Kidney (tissue), 14 donors: ENCODE results near the gene PKNOX2. TPM values are rescaled to one million over a fixed set of nuclear protein-coding genes. Genes with fewer than 3 reads are reported as not detected.
A peak's percentile ranks its signal among the peaks of the same experiment; 100 is the strongest.

ENCODE experiments used
- DNase-seq, 5 donors: peaks; one replicate each; pipeline ENCODE4 v3.0.0-alpha.2; 2013 to 2020
- FAIRE-seq: peaks from 2 replicates; lab custom pipeline; 2012; peaks lifted over from hg19 to GRCh38; lab: Jason Lieb, UNC
- H3K27ac ChIP-seq, 2 donors: one replicate each; pipeline ENCODE4 v1.7.0; 2013; ENCODE audit warnings: low read depth in 2 of 2, low read length in 2 of 2, inconsistent platforms in 1 of 2
- H3K27me3 ChIP-seq: one replicate; pipeline ENCODE4 v1.7.1; 2013; ENCODE audit warnings: low read length, inconsistent platforms; ENCODE audit not compliant: control insufficient read depth, insufficient read depth
- H3K36me3 ChIP-seq, 3 donors: one replicate each; pipeline versions ENCODE4 v1.7.0 to v1.7.1; 2013; ENCODE audit warnings: low read length in 3 of 3, control low read depth in 1 of 3, inconsistent platforms in 1 of 3; ENCODE audit not compliant: insufficient read depth in 3 of 3, control insufficient read depth in 2 of 3
- H3K4me1 ChIP-seq, 3 donors: one replicate each; pipeline versions ENCODE4 v1.7.0 to v1.7.1; 2013; ENCODE audit warnings: low read length in 3 of 3, inconsistent platforms in 1 of 3, low read depth in 1 of 3; ENCODE audit not compliant: control insufficient read depth in 2 of 3, insufficient read depth in 2 of 3
- H3K4me3 ChIP-seq, 3 donors: one replicate each; pipeline versions ENCODE4 v1.7.0 to v1.8.1; 2013; ENCODE audit warnings: low read length in 3 of 3, control low read depth in 1 of 3, inconsistent platforms in 1 of 3
- H3K9ac ChIP-seq, 3 donors: one replicate each; pipeline versions ENCODE4 v1.7.0 to v1.7.1; 2013; ENCODE audit warnings: low read length in 3 of 3, control low read depth in 1 of 3, inconsistent platforms in 1 of 3
- H3K9me3 ChIP-seq, 3 donors: one replicate each; pipeline versions ENCODE4 v1.7.0 to v1.7.1; 2013; ENCODE audit warnings: low read length in 3 of 3, control low read depth in 1 of 3, inconsistent platforms in 1 of 3; ENCODE audit not compliant: control insufficient read depth in 2 of 3, insufficient read depth in 1 of 3
- intact Hi-C: fragments of 100-400 bp; cut with DNase I; formaldehyde crosslinking; loops from one replicate; pipeline ENCODE4 v1.11.1; 2022
- polyA plus RNA-seq: library from polyadenylated mRNA; stranded (reverse); fragments of 350-450 nt; fragmentation: Illumina TruSeq; extraction: RNeasy Lipid Tissue Mini Kit (QIAGEN cat#74804); gene quantifications from one replicate; pipeline ENCODE4 v1.2.3, GENCODE V29; 2014; ENCODE audit warnings: low read depth, low replicate concordance; ENCODE audit not compliant: insufficient read depth
- total RNA-seq: library from RNA; stranded (reverse); fragmentation: NEBNext Ultra II Directional; extraction: Animal tissue kit (Norgen Biotek cat#: 25700); gene quantifications from one replicate; pipeline ENCODE4 v1.2.1, GENCODE V29; 2021
- TF ChIP-seq, protein P1 (sequence below): IDR thresholded peaks from 3 replicates; pipeline ENCODE4 v1.5.1; 2012; ENCODE audit warnings: mild to moderate bottlenecking, moderate library complexity, borderline replicate concordance; ENCODE audit not compliant: insufficient read depth; ENCODE audit errors: extremely low read depth
- donor health status: control.
- donor health status: control.
- donor health status: control.
- donor health status: control.
- donor health status: control.
- donor health status: DM: yes; HTN: yes; CAD: no.
- donor health status: Normal renal cell carcinoma (clear cell type).

Gene PKNOX2
- total and polyA plus RNA-seq, 2 donors from 2014 or later = 1.5 to 6.0 TPM

DNA sequence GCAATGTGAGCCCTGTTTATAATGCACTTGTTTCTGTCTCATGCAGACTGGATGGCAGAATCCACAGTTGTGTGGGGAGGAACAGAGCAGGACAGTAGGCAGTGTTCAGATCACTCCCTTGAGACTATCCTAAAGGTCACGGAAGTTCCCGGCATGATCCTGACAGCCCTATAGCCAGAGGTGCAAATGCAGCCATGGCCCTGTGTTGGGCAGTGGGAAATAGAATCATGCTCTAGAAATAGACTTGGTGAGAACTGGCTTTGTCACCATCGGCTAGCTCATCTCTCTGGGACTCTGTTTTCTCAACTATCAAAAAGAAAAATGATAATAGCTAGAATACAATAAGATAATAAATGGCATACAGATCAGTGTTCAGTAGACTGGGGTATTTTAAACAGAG lies 208.4 kb downstream of the PKNOX2 start:
- H3K27me3 ChIP-seq = no peaks in the 10 kb centered on the region
- no peaks in the 10 kb centered on the region for H3K9me3 ChIP-seq
- H3K27ac ChIP-seq = no peak overlapping the region
- no peak overlapping the region for H3K4me3 ChIP-seq
- no peaks in the 10 kb centered on the region for H3K36me3 ChIP-seq
- intact Hi-C loops = no loop called here
- peaks cover 2 to 6% (median 5%) of the 10 kb centered on the region in 3 donors for H3K4me1 ChIP-seq
- TF ChIP-seq, protein P1, sequence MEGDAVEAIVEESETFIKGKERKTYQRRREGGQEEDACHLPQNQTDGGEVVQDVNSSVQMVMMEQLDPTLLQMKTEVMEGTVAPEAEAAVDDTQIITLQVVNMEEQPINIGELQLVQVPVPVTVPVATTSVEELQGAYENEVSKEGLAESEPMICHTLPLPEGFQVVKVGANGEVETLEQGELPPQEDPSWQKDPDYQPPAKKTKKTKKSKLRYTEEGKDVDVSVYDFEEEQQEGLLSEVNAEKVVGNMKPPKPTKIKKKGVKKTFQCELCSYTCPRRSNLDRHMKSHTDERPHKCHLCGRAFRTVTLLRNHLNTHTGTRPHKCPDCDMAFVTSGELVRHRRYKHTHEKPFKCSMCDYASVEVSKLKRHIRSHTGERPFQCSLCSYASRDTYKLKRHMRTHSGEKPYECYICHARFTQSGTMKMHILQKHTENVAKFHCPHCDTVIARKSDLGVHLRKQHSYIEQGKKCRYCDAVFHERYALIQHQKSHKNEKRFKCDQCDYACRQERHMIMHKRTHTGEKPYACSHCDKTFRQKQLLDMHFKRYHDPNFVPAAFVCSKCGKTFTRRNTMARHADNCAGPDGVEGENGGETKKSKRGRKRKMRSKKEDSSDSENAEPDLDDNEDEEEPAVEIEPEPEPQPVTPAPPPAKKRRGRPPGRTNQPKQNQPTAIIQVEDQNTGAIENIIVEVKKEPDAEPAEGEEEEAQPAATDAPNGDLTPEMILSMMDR = no peak
- DNase-seq (peak in 2 of 5 donors; percentile 6 to 15), FAIRE-seq (no peak)
- no peak overlapping the region for H3K9ac ChIP-seq

DNA sequence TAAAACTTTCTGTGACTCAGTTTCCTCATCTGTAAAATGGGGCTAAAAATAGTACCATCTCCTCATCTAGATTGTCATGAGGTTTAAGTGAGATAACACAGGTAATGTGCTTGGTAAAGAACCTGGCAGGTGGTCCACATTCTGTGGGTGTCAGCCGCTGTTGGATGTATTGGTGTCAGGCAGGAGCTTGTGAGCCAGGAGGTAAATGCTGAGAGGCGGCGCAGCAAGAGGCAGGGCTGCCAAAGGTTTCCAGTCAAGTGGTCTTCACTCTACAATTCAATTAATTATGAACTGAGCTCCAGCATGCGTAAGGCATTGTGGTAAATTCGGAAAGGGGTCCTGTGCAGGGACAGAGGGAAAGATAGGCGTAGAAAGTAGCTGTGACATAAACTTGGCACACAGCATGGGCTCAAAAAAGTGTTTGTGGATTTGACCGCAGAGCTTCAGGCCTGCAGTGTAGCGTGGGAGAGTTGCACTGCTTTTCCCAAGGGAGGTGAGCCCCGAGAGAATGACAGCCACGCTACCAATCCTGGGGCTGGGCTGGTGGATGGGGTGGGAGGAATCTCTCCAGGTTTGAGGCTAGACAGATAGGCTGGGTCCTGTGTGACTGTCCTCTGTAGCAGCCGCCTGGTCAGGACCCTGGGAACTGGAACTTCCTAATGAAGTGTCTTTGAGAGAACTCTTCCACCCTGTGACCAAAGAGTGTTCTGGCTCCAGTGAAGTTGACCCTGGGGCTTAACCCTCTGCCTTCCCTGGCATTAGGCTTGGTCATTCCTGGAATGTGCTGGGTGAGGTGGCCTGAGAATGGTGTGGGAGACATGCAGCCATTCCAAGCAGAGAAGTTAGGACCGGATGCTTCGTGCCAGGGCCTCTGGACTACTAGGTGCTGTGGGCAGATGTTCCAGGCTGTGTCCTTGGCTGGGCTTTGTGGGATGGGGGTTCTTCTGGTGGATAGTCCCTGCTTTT lies 209.2 kb downstream of the PKNOX2 start:
- no peaks in the 10 kb centered on the region for H3K9me3 ChIP-seq
- H3K9ac ChIP-seq = no peak overlapping the region
- DNase-seq (peak in 1 of 5 donors; percentile 63), FAIRE-seq (no peak)
- H3K4me1 ChIP-seq = peaks cover 2 to 6% (median 5%) of the 10 kb centered on the region in 3 donors
- no peak overlapping the region for H3K27ac ChIP-seq
- H3K4me3 ChIP-seq = no peak overlapping the region
- no peaks in the 10 kb centered on the region for H3K36me3 ChIP-seq
- H3K27me3 ChIP-seq = no peaks in the 10 kb centered on the region
- TF ChIP-seq, protein P1 = no peak
- intact Hi-C loops = no loop called here

DNA sequence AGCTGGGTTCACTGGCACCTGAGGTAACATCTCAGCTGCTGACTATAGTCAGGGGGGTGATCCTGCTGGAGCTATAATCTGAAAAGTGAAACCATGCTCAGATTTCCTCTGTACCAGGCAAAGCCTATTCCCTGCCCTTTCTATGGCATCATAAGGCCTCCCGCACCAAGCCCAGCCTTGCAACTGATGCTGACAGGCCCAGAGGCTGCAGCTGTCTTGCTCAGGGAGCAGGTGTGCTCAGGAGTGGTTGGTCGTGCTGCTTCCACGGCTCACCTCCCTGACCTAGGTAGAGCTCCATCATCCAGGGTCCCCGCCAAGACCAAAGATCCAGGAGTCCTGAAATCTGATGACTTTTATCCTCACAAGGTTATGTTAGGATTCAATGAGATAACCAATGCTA lies 209.8 kb downstream of the PKNOX2 start:
- Histone ChIP-seq H3K9me3 (no peaks in the 10 kb centered on the region), H3K4me1 (peaks cover 2 to 6% (median 5%) of the 10 kb centered on the region in 3 donors), H3K36me3 (no peaks in the 10 kb centered on the region), H3K27me3 (no peaks in the 10 kb centered on the region), H3K4me3 (no peak overlapping the region), H3K27ac (no peak overlapping the region), H3K9ac (no peak overlapping the region)
- TF ChIP-seq, protein P1 = no peak
- DNase-seq (peak in 1 of 5 donors; percentile 36), FAIRE-seq (no peak)
- intact Hi-C loops = no loop called here
